ENCODE measurements around the gene SHD.
"Not testable (repeated sequence)": the region's sequence is repeated elsewhere in the genome, so short reads cannot be mapped to it uniquely, and the experiment has no call there.

Gene SHD

GRCh38 chr19:4327252-4327876 lies 48.3 kb downstream of the SHD start:
- DNase-seq, result no peak

GRCh38 chr19:4327877-4328242 lies 48.8 kb downstream of the SHD start:
- no peak for DNase-seq

GRCh38 chr19:4328243-4328990 lies 49.4 kb downstream of the SHD start:
- no peak for DNase-seq

GRCh38 chr19:4328991-4329681 lies 50.1 kb downstream of the SHD start:
- DNase-seq, result not testable (repeated sequence)

GRCh38 chr19:4329858-4330257 lies 50.8 kb downstream of the SHD start:
- no peak for DNase-seq

- no peak for DNase-seq
These were observed 56.0 kb downstream of the SHD start for GRCh38 chr19:4334929-4335570.

- DNase-seq, result no peak
These were observed 58.9 kb downstream of the SHD start for GRCh38 chr19:4337906-4338440.

GRCh38 chr19:4338441-4339355 lies 59.6 kb downstream of the SHD start, which contains the start of gene STAP2:
STAP2 (minus strand) TSS chr19:4338827; CDS start chr19:4338753, 74 bp downstream.
- DNase-seq, result no peak
